IPS-18c (cell line): ENCODE data around the gene CABP7.
A peak's percentile ranks its signal among the peaks of the same experiment; 100 is the strongest.

Source experiments
- H3K4me3 ChIP-seq: 2 replicates; pipeline ENCODE4 v1.7.0; 2013; ENCODE audit warnings: low read depth, mild to moderate bottlenecking, low read length, moderate library complexity; ENCODE audit not compliant: insufficient read depth
- H3K9me3 ChIP-seq: one replicate; pipeline ENCODE4 v1.6.1; 2013; ENCODE audit warnings: mild to moderate bottlenecking, low read length, moderate library complexity; ENCODE audit not compliant: control insufficient read depth, insufficient read depth

CABP7 gene

DNA sequence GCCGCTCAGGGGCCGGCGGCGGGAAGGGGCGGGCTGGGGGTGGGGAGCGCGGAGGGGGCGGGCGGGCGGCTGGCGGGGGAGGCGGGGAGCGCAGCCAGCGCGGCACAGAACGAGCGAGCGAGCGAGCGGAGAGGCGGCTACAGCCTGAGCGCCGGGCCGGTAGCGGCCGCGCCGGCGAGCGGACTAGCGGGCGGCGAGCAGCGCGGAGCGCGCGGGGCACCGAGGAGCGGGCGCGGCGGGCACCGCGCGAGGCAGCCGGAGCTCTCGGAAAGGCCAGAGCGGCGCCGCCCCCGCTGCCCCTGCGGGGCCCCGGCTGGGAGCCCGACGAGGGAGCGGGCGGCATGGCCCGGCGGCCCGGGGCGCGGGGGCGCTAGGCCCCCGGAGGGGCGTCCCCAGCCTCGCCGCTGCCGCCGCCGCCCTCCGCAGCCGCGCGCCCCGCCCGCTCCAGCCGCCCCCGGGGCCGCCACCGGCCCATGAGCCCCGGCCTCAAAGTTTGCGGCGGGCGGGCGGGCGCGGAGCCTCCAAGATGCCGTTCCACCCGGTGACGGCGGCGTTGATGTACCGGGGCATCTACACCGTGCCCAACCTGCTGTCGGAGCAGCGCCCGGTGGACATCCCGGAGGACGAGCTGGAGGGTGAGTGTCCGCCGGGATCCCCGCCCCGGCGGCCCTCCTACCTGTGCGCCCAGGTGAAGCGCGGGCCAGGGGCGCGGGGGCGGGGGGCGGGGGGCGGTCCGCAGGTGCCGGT lies at the start of gene CABP7:
Gene CABP7, plus strand, starts transcription at position 105 of the 747 bp plus-strand sequence. Its CDS starts 422 bp downstream, at position 527.
- Histone ChIP-seq H3K9me3 (no peaks in the 10 kb centered on the region), H3K4me3 (peak within 1 kb of the TSS; percentile 25)

DNA sequence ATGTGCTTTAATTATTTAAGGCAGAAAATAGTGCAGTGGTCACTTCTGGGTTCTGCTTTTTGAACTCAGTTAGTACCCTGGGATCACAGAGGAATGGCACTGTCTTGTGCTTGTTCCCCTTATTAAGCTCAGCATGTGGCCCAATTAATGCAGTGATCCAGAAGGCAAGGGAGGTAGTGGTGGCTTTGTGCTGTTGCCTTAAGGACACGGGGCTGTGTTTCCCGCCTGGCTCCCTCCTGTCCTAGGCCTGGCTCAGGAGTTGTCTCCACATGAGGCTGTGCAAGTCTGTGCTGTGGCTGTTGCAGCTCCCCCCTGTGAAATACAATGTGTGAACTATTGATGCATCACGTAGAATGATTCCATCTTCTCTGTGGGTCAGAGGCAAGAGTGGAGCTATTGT lies 49.2 kb upstream of the CABP7 start:
- Histone ChIP-seq H3K4me3 (no peak overlapping the region), H3K9me3 (no peaks in the 10 kb centered on the region)

GRCh38 chr22:29673361-29674066 lies 46.3 kb upstream of the CABP7 start:
- no peaks in the 10 kb centered on the region for H3K9me3 ChIP-seq
- H3K4me3 ChIP-seq, result no peak overlapping the region

- Histone ChIP-seq H3K4me3 (no peak overlapping the region), H3K9me3 (no peaks in the 10 kb centered on the region)
Measured at GRCh38 chr22:29674121-29674520, 45.7 kb upstream of the CABP7 start.

DNA sequence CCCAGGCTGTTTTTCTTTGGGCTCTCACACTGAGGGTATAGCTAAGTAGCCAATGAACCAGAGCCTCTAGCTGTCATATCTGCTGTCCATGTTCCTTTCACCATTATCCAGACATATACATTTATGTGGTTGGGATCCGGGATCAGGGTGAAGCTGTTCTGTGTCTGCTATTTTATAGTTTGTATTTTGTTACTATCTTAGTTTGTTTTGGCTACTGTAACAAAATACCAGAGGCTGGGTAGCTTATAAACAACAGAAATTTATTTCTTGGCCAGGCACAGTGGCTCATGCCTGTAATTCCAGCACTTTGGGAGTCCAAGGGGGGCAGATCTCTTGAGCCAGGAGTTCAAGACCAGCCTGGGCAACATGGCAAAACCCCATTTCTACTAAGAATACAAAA lies 40.5 kb upstream of the CABP7 start:
- Histone ChIP-seq H3K9me3 (no peaks in the 10 kb centered on the region), H3K4me3 (no peak overlapping the region)

GRCh38 chr22:29683536-29683935 lies 36.3 kb upstream of the CABP7 start:
- Histone ChIP-seq H3K9me3 (no peaks in the 10 kb centered on the region), H3K4me3 (no peak overlapping the region)

- Histone ChIP-seq H3K4me3 (no peak overlapping the region), H3K9me3 (no peaks in the 10 kb centered on the region)
Measured at GRCh38 chr22:29684244-29684643, 35.6 kb upstream of the CABP7 start.

GRCh38 chr22:29689206-29689879 lies 30.5 kb upstream of the CABP7 start:
- Histone ChIP-seq H3K4me3 (no peak overlapping the region), H3K9me3 (no peaks in the 10 kb centered on the region)

DNA sequence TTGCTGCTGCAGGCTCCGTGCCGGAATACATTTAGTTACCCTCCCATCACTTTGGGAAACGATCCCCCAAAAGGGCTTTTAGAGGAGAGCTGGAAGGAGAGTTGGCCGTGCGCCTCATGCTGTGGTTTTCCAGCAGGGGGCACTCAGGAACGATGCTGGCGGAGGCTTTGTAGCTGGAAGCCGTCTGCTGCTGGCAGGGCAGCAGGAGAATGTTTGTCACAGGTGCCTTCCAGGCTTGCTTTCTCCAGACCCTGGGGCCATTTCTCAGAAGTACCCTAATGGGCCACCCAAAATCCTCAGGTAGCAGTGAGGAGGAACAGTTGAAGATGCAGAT lies 30.0 kb upstream of the CABP7 start:
- Histone ChIP-seq H3K4me3 (no peak overlapping the region), H3K9me3 (no peaks in the 10 kb centered on the region)

- no peaks in the 10 kb centered on the region for H3K9me3 ChIP-seq
- no peak overlapping the region for H3K4me3 ChIP-seq
Measured at GRCh38 chr22:29690476-29690875, 29.3 kb upstream of the CABP7 start.

DNA sequence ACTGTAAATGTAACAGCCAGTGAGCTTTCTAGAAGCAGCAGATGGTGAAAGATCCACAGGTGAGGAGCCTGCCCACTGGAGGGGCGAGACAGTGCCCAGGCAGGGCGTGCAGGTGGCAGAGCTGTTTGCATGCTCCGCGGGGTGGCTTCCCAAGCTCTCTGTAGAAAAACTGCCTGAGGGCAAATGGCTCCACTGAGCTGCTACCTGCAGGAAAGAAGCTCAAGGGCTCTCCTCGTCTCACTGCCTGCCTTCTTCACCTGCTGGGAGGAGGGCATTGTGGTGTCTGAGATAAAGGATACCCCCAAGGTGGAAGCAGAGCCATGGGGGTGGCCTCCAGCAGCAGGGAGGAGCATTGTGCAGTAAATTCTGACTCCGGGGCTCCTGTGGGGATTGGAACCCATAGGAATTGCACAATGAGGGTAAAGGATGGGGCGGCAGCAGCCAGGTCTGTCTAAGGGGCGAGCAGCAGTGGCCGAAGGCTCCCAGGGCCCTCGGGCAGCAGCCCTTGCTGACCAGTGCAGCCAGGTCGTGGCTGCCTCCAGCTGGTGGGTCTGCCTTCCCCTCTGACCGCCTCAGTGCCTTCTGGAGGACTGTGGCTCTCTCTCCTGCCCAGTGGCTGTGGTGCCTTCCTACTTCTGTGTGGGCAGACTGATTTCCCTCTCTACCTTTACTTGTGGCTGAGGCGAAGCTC lies 28.0 kb upstream of the CABP7 start:
- H3K9me3 ChIP-seq, result no peaks in the 10 kb centered on the region
- H3K4me3 ChIP-seq, result no peak overlapping the region

GRCh38 chr22:29692327-29692640 lies 27.5 kb upstream of the CABP7 start:
- H3K4me3 ChIP-seq, result no peak overlapping the region; the same call in 1 of the 2 replicates

GRCh38 chr22:29693161-29693560 lies 26.6 kb upstream of the CABP7 start:
- no peak overlapping the region for H3K4me3 ChIP-seq
- H3K9me3 ChIP-seq, result no peaks in the 10 kb centered on the region

More at GRCh38 chr22:29692327-29692640, 27.5 kb upstream of the CABP7 start:
- no peaks in the 10 kb centered on the region for H3K9me3 ChIP-seq

- Histone ChIP-seq H3K9me3 (no peaks in the 10 kb centered on the region), H3K4me3 (no peak overlapping the region)
Measured at GRCh38 chr22:29693671-29694070, 26.1 kb upstream of the CABP7 start.

DNA sequence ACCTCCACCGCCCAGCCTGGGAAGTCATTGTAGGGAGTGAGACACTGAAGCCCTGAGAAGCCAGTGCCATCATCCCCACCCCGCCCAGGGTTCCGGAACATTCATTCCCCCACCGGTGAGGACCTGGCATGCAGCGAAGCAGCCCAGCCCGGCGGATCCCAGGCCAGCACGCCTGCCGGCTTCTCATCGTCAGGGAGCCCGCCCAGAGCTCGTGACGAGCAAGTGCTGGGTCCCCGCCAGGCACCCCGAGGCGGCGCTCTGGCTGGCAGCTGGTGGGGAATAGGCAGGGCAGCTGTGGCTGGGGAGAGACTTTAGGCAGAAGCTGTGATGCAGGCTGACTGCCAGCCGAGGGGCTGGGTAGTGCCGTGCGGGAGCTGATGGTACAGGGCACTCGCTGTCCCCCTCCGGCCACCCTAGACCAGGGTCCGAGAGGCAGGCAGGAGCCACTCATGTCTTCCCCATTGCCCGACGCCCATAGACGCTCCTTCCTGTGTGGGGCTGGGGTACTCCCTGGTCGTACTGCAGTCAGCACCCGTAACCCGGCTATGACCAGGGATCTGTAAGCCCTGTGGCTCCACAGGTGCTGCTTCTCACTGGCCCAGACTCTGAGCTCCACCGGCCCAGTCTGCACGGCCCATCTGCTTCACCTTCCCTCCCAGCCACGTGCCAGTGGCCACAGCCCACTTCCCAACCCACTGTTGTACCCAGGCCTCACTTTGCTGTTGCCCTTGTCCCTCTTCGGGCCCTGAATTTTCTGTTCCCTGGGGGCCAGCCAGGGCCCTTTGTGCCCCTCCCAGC lies 24.5 kb upstream of the CABP7 start:
- Histone ChIP-seq H3K9me3 (no peaks in the 10 kb centered on the region), H3K4me3 (no peak overlapping the region)

DNA sequence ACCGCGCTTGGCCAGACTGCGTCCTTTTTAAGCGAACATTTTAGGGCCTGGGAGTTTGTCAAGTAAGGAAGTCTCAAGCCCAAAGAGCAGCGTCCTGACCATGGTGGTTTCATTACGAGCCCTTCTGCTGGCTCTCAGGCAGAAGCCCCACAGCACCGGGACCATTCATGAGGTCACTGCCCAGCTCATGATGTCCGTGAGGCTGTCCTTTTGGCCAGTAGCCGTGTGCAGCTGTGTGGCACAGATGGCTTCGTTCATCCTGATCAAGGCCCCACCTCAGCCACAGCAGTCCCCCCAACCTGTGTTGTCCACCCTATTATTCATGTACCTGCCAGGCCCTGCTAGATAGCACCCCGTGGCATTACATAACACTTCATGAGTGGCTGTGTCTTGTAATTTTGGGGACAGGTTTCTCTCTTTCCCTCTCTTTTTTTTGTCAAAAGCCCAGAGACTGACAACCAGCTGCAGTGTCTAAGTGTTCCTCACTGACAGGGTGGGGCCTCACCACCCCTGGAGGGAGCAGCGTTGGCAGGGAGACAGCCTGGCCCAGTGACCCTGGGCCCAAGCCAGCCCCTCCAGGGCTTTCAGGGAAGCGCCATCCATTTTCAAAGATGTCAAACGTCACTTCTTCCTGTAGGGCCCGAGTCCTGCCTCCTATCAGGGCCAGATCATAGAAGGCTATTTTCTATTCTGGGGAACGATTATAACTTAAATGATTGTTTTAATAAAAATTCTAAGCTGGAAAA lies 21.8 kb upstream of the CABP7 start:
- Histone ChIP-seq H3K9me3 (peaks cover 1% of the 10 kb centered on the region), H3K4me3 (no peak overlapping the region)
